GM23338 (cell line): ENCODE data around the gene HACD2. TPM values are rescaled to one million over a fixed set of nuclear protein-coding genes. Genes with fewer than 3 reads are reported as not detected.

Experiments used
- ATAC-seq: fragments of 200-7000 bp; cut with Tn5 transposase; 3 replicates; pipeline ENCODE4 v1.9.1; 2020
- DNase-seq: peaks from one replicate; pipeline ENCODE4 v3.0.0-alpha.2; 2015; ENCODE audit warnings: low spot score
- H2AFZ ChIP-seq: fragments of 200-600 bp; sonication (generic); 2 replicates; pipeline ENCODE4 v1.8.0; 2016; ENCODE audit warnings: antibody characterized with exemption, mild to moderate bottlenecking, moderate library complexity
- H3F3A ChIP-seq: fragments of 200-600 bp; sonication (generic); replicated peaks from 2 replicates; pipeline ENCODE4 v1.8.0; 2017; ENCODE audit warnings: antibody characterized with exemption, mixed run types, low read depth
- H3K27ac ChIP-seq: fragments of 200-600 bp; sonication (generic); 2 replicates; pipeline ENCODE4 v1.6.1; 2016; ENCODE audit warnings: low read depth
- H3K27me3 ChIP-seq: fragments of 200-600 bp; sonication (generic); 2 replicates; pipeline ENCODE4 v1.8.0; 2016; ENCODE audit warnings: mild to moderate bottlenecking, mixed run types, moderate library complexity; ENCODE audit not compliant: insufficient read depth
- H3K36me3 ChIP-seq: fragments of 200-600 bp; sonication (generic); 2 replicates; pipeline ENCODE4 v1.8.0; 2016; ENCODE audit warnings: mild to moderate bottlenecking; ENCODE audit not compliant: insufficient read depth
- H3K4me1 ChIP-seq: fragments of 200-600 bp; sonication (generic); 2 replicates; pipeline ENCODE4 v1.8.0; 2016; ENCODE audit warnings: mild to moderate bottlenecking, moderate library complexity; ENCODE audit not compliant: insufficient read depth
- H3K4me2 ChIP-seq: fragments of 200-600 bp; sonication (generic); 2 replicates; pipeline ENCODE4 v1.7.1; 2017; ENCODE audit warnings: mixed run types
- H3K4me3 ChIP-seq: fragments of 200-600 bp; sonication (generic); 2 replicates; pipeline ENCODE4 v1.6.1; 2016; ENCODE audit warnings: mixed run types
- H3K79me2 ChIP-seq: fragments of 200-600 bp; sonication (generic); replicated peaks from 2 replicates; pipeline ENCODE4 v1.8.0; 2017; ENCODE audit warnings: mild to moderate bottlenecking; ENCODE audit not compliant: insufficient read depth
- H3K9me2 ChIP-seq: fragments of 200-600 bp; sonication (generic); 2 replicates; pipeline ENCODE4 v1.8.0; 2017; ENCODE audit not compliant: insufficient read depth
- H4K20me1 ChIP-seq: fragments of 200-600 bp; sonication (generic); replicated peaks from 2 replicates; pipeline ENCODE4 v1.8.0; 2017; ENCODE audit warnings: mild to moderate bottlenecking; ENCODE audit not compliant: insufficient read depth
- H3K27ac Mint-ChIP-seq: 2 replicates; pipeline ENCODE4 v1.8.0; 2020; ENCODE audit warnings: inconsistent platforms, mild to moderate bottlenecking, moderate library complexity, mixed read lengths
- H3K27me3 Mint-ChIP-seq: 3 replicates; pipeline ENCODE4 v1.8.0; 2022; ENCODE audit warnings: low read depth, mild to moderate bottlenecking, moderate library complexity, mixed read lengths, inconsistent platforms; ENCODE audit not compliant: insufficient read depth, poor library complexity
- H3K36me3 Mint-ChIP-seq: 3 replicates; pipeline ENCODE4 v1.8.0; 2021; ENCODE audit warnings: low read depth, mild to moderate bottlenecking, inconsistent platforms, moderate library complexity, mixed read lengths
- H3K4me1 Mint-ChIP-seq: 3 replicates; pipeline ENCODE4 v1.8.0; 2020; ENCODE audit warnings: mild to moderate bottlenecking, inconsistent platforms, mixed read lengths
- H3K4me3 Mint-ChIP-seq: 3 replicates; pipeline ENCODE4 v1.8.0; 2021; ENCODE audit warnings: moderate library complexity, mild to moderate bottlenecking, inconsistent platforms, mixed read lengths
- H3K9me3 Mint-ChIP-seq: 3 replicates; pipeline ENCODE4 v1.8.0; 2020; ENCODE audit warnings: moderate library complexity, mild to moderate bottlenecking, inconsistent platforms, mixed read lengths
- CTCF ChIP-seq, 2 experiments: fragments of 200-600 bp in 1 of 2; sonication (generic) in 1 of 2; conservative IDR thresholded peaks; 2 replicates each; pipeline versions ENCODE4 v1.5.1 to v1.6.1; 2016 to 2017; ENCODE audit warnings: antibody characterized with exemption in 2 of 2, low read depth in 2 of 2, mild to moderate bottlenecking in 2 of 2, moderate library complexity in 1 of 2
- EZH2 ChIP-seq: fragments of 200-600 bp; sonication (generic); IDR thresholded peaks from one replicate; pipeline ENCODE4 v1.8.0; 2017; ENCODE audit warnings: antibody characterized with exemption, mild to moderate bottlenecking, low read depth; ENCODE audit not compliant: unreplicated experiment
- EZH2phosphoT487 ChIP-seq: fragments of 200-600 bp; sonication (generic); IDR thresholded peaks from one replicate; pipeline ENCODE4 v1.8.1; 2018; ENCODE audit warnings: antibody characterized with exemption; ENCODE audit not compliant: unreplicated experiment
- JUNB ChIP-seq: IDR thresholded peaks from one replicate; pipeline ENCODE4 v1.6.1; 2016; ENCODE audit warnings: antibody characterized with exemption; ENCODE audit not compliant: unreplicated experiment
- NANOG ChIP-seq: IDR thresholded peaks from 2 replicates; pipeline ENCODE4 v1.6.1; 2016; ENCODE audit warnings: antibody characterized with exemption, borderline replicate concordance
- POLR2AphosphoS5 ChIP-seq: IDR thresholded peaks from 2 replicates; pipeline ENCODE4 v1.6.1; 2016; ENCODE audit warnings: antibody characterized with exemption, low read depth
- REST ChIP-seq: IDR thresholded peaks from one replicate; pipeline ENCODE4 v1.6.1; 2018; ENCODE audit warnings: antibody characterized with exemption; ENCODE audit not compliant: unreplicated experiment
- STAT1 ChIP-seq: IDR thresholded peaks from one replicate; pipeline ENCODE4 v1.6.1; 2016; ENCODE audit warnings: antibody characterized with exemption; ENCODE audit not compliant: unreplicated experiment
- ZNF114 ChIP-seq: fragments of 250-450 bp; sonication (Bioruptor Pico); IDR thresholded peaks from 2 replicates; pipeline ENCODE4 v1.5.0; 2020; ENCODE audit warnings: mild to moderate bottlenecking, moderate library complexity
- ZNF331 ChIP-seq: fragments of 250-450 bp; sonication (Bioruptor Pico); IDR thresholded peaks from 2 replicates; pipeline ENCODE4 v1.5.0; 2020; ENCODE audit warnings: low read depth, mild to moderate bottlenecking, moderate library complexity
- polyA plus RNA-seq: library from polyadenylated mRNA; unstranded; fragments of >200 nt; fragmentation: Nextera tagmentation; extraction: Ambion mirVana; gene quantifications from 2 replicates; pipeline ENCODE4 v1.2.1, GENCODE V29; 2016
- total RNA-seq: library from RNA; depleted of rRNA; stranded (reverse); fragments of >200 nt; shearing (Covaris generic); gene quantifications from 2 replicates; pipeline ENCODE4 v1.2.3, GENCODE V29; 2014
- TF ChIP-seq, protein P1 (sequence below): fragments of 250-450 bp; sonication (Bioruptor Pico); IDR thresholded peaks from 2 replicates; pipeline ENCODE4 v1.5.0; 2020; ENCODE audit warnings: mild to moderate bottlenecking, moderate library complexity
- TF ChIP-seq, protein P2 (sequence below): IDR thresholded peaks from 2 replicates; pipeline ENCODE4 v1.6.1; 2016; ENCODE audit warnings: antibody characterized with exemption

The HACD2 gene
- total and polyA plus RNA-seq, 2 experiments from 2014 or later = 13.4 to 31.5 TPM

GRCh38 chr3:123508178-123508577, 76.7 kb downstream of the HACD2 start:
- no peaks in the 10 kb centered on the region for H3K9me2 ChIP-seq
- Mint-ChIP-seq H3K9me3 (no peaks in the 10 kb centered on the region), H3K36me3 (peaks cover 14% of the 10 kb centered on the region; the same call in 2 of the 3 replicates)

More at GRCh38 chr3:123508178-123508577, 76.7 kb downstream of the HACD2 start:
- no peak overlapping the region for H3K27ac ChIP-seq
- H3K4me1 Mint-ChIP-seq = peaks cover 13% of the 10 kb centered on the region
- peaks cover 12% of the 10 kb centered on the region for H3K27me3 Mint-ChIP-seq
- H3K4me3 Mint-ChIP-seq = no peak overlapping the region
- no peaks in the 10 kb centered on the region for H3F3A ChIP-seq
- H3K4me2 ChIP-seq = no peak overlapping the region
- no peak overlapping the region for H3K27ac Mint-ChIP-seq
- H3K4me1 ChIP-seq = peaks cover 11% of the 10 kb centered on the region; the same call in 1 of the 2 replicates
- peaks cover 26% of the 10 kb centered on the region for H3K27me3 ChIP-seq
- TF ChIP-seq EZH2phosphoT487 (no peak), NANOG (no peak), ZNF331 (no peak), CTCF (conservative IDR thresholded peaks at IDR 0.05; ENCODE audit: low read depth in 2 of 2) (no peak), ZNF114 (CRISPR knock-in tag) (no peak), REST (no peak), EZH2 (no peak), STAT1 (no peak), POLR2AphosphoS5 (no peak), JUNB (no peak)
- TF ChIP-seq, protein P1, sequence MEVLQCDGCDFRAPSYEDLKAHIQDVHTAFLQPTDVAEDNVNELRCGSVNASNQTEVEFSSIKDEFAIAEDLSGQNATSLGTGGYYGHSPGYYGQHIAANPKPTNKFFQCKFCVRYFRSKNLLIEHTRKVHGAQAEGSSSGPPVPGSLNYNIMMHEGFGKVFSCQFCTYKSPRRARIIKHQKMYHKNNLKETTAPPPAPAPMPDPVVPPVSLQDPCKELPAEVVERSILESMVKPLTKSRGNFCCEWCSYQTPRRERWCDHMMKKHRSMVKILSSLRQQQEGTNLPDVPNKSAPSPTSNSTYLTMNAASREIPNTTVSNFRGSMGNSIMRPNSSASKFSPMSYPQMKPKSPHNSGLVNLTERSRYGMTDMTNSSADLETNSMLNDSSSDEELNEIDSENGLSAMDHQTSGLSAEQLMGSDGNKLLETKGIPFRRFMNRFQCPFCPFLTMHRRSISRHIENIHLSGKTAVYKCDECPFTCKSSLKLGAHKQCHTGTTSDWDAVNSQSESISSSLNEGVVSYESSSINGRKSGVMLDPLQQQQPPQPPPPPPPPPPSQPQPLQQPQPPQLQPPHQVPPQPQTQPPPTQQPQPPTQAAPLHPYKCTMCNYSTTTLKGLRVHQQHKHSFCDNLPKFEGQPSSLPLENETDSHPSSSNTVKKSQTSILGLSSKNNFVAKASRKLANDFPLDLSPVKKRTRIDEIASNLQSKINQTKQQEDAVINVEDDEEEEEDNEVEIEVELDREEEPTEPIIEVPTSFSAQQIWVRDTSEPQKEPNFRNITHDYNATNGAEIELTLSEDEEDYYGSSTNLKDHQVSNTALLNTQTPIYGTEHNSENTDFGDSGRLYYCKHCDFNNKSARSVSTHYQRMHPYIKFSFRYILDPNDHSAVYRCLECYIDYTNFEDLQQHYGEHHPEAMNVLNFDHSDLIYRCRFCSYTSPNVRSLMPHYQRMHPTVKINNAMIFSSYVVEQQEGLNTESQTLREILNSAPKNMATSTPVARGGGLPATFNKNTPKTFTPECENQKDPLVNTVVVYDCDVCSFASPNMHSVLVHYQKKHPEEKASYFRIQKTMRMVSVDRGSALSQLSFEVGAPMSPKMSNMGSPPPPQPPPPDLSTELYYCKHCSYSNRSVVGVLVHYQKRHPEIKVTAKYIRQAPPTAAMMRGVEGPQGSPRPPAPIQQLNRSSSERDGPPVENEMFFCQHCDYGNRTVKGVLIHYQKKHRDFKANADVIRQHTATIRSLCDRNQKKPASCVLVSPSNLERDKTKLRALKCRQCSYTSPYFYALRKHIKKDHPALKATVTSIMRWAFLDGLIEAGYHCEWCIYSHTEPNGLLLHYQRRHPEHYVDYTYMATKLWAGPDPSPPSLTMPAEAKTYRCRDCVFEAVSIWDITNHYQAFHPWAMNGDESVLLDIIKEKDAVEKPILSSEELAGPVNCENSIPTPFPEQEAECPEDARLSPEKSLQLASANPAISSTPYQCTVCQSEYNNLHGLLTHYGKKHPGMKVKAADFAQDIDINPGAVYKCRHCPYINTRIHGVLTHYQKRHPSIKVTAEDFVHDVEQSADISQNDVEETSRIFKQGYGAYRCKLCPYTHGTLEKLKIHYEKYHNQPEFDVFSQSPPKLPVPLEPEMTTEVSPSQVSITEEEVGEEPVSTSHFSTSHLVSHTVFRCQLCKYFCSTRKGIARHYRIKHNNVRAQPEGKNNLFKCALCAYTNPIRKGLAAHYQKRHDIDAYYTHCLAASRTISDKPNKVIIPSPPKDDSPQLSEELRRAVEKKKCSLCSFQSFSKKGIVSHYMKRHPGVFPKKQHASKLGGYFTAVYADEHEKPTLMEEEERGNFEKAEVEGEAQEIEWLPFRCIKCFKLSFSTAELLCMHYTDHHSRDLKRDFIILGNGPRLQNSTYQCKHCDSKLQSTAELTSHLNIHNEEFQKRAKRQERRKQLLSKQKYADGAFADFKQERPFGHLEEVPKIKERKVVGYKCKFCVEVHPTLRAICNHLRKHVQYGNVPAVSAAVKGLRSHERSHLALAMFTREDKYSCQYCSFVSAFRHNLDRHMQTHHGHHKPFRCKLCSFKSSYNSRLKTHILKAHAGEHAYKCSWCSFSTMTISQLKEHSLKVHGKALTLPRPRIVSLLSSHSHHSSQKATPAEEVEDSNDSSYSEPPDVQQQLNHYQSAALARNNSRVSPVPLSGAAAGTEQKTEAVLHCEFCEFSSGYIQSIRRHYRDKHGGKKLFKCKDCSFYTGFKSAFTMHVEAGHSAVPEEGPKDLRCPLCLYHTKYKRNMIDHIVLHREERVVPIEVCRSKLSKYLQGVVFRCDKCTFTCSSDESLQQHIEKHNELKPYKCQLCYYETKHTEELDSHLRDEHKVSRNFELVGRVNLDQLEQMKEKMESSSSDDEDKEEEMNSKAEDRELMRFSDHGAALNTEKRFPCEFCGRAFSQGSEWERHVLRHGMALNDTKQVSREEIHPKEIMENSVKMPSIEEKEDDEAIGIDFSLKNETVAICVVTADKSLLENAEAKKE (CRISPR knock-in tag) = no peak
- TF ChIP-seq, protein P2, sequence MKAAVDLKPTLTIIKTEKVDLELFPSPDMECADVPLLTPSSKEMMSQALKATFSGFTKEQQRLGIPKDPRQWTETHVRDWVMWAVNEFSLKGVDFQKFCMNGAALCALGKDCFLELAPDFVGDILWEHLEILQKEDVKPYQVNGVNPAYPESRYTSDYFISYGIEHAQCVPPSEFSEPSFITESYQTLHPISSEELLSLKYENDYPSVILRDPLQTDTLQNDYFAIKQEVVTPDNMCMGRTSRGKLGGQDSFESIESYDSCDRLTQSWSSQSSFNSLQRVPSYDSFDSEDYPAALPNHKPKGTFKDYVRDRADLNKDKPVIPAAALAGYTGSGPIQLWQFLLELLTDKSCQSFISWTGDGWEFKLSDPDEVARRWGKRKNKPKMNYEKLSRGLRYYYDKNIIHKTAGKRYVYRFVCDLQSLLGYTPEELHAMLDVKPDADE = no peak
- H4K20me1 ChIP-seq = peaks cover 18% of the 10 kb centered on the region
- H3K36me3 ChIP-seq = no peaks in the 10 kb centered on the region
- H3K4me3 ChIP-seq = no peak overlapping the region
- ATAC-seq (no peak), DNase-seq (no peak)
- H2AFZ ChIP-seq = no peak overlapping the region
- no peaks in the 10 kb centered on the region for H3K79me2 ChIP-seq
